Prostate gland (tissue), 2 donors: ENCODE measurements around the gene METRNL.
A peak's percentile ranks its signal among the peaks of the same experiment; 100 is the strongest.

Experiments
- POLR2A ChIP-seq: fragments of 450-650 bp; IDR thresholded peaks from one replicate; pipeline ENCODE4 v1.6.1; 2016; ENCODE audit warnings: antibody characterized with exemption, mild to moderate bottlenecking
- POLR2AphosphoS5 ChIP-seq: sonication (generic); formaldehyde crosslinking; IDR thresholded peaks from one replicate; pipeline ENCODE4 v1.6.1; 2017; ENCODE audit warnings: antibody characterized with exemption
- TF ChIP-seq, protein P1 (sequence below), 4 experiments: fragments of 200-600 bp in 2 of 4; fragments of 450-650 bp in 2 of 4; sonication (generic) in 2 of 4; IDR thresholded peaks; 1 replicate in 3 of 4; 2 replicates in 1 of 4; pipeline ENCODE4 v1.5.1; 2016 to 2019; ENCODE audit warnings: antibody characterized with exemption in 4 of 4, mild to moderate bottlenecking in 2 of 4, moderate library complexity in 2 of 4

GRCh38 chr17:83076938-83077337 is 2.5 kb upstream of the METRNL start:
- TF ChIP-seq POLR2AphosphoS5: no peak
- TF ChIP-seq, protein P1, sequence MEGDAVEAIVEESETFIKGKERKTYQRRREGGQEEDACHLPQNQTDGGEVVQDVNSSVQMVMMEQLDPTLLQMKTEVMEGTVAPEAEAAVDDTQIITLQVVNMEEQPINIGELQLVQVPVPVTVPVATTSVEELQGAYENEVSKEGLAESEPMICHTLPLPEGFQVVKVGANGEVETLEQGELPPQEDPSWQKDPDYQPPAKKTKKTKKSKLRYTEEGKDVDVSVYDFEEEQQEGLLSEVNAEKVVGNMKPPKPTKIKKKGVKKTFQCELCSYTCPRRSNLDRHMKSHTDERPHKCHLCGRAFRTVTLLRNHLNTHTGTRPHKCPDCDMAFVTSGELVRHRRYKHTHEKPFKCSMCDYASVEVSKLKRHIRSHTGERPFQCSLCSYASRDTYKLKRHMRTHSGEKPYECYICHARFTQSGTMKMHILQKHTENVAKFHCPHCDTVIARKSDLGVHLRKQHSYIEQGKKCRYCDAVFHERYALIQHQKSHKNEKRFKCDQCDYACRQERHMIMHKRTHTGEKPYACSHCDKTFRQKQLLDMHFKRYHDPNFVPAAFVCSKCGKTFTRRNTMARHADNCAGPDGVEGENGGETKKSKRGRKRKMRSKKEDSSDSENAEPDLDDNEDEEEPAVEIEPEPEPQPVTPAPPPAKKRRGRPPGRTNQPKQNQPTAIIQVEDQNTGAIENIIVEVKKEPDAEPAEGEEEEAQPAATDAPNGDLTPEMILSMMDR (IDR thresholded peaks at IDR 0.05): peak in 2 of 4 experiments; percentile 42 to 50
- no peak for TF ChIP-seq POLR2A
